CD14-positive monocyte (primary cell): ENCODE measurements around the gene LRRC1. TPM values are rescaled to one million over a fixed set of nuclear protein-coding genes. Genes with fewer than 3 reads are reported as not detected.

Experiments
- DNase-seq, 3 donors: peaks; one replicate each; pipeline ENCODE4 v3.0.0-alpha.2; 2011 to 2022
- H2AFZ ChIP-seq: 2 replicates; pipeline ENCODE4 v1.6.0; 2012; ENCODE audit warnings: mild to moderate bottlenecking, low read depth, low read length, inconsistent platforms; ENCODE audit not compliant: insufficient read depth, poor library complexity, severe bottlenecking
- H3K27ac ChIP-seq, 2 donors: 1 replicate in 1 of 2; 2 replicates in 1 of 2; pipeline ENCODE4 v1.5.1; 2012 to 2013; ENCODE audit warnings: low read length in 2 of 2, control low read depth in 1 of 2, inconsistent platforms in 1 of 2, low read depth in 1 of 2, mild to moderate bottlenecking in 1 of 2
- H3K27me3 ChIP-seq, 2 donors: one replicate each; pipeline versions ENCODE4 v1.6.0 to v1.6.1; 2011 to 2013; ENCODE audit warnings: low read length in 2 of 2; ENCODE audit not compliant: control insufficient read depth in 2 of 2, insufficient read depth in 2 of 2
- H3K36me3 ChIP-seq, 2 donors: replicated peaks in 1 of 2; 1 replicate in 1 of 2; 2 replicates in 1 of 2; pipeline versions ENCODE4 v1.5.1 to v1.6.1; 2012 to 2013; ENCODE audit warnings: low read length in 2 of 2, control low read depth in 1 of 2, inconsistent platforms in 1 of 2, mild to moderate bottlenecking in 1 of 2; ENCODE audit not compliant: insufficient read depth in 2 of 2, control insufficient read depth in 1 of 2
- H3K4me1 ChIP-seq, 2 donors: 1 replicate in 1 of 2; 2 replicates in 1 of 2; pipeline versions ENCODE4 v1.5.1 to v1.6.1; 2012 to 2013; ENCODE audit warnings: low read length in 2 of 2, control low read depth in 1 of 2, inconsistent platforms in 1 of 2, mild to moderate bottlenecking in 1 of 2, moderate library complexity in 1 of 2; ENCODE audit not compliant: insufficient read depth in 2 of 2, control insufficient read depth in 1 of 2
- H3K4me2 ChIP-seq: replicated peaks from 2 replicates; pipeline ENCODE3; 2012; ENCODE audit warnings: low read length, moderate library complexity, mild to moderate bottlenecking; ENCODE audit not compliant: poor library complexity, severe bottlenecking; ENCODE audit errors: extremely low read depth
- H3K4me3 ChIP-seq, 3 experiments: fragments of 200-600 bp in 1 of 3; sonication (generic) in 1 of 3; replicated peaks in 1 of 3; 1 replicate in 2 of 3; 2 replicates in 1 of 3; pipeline ENCODE4 v1.5.1; 2011 to 2013; ENCODE audit warnings: low read length in 3 of 3, mild to moderate bottlenecking in 3 of 3, control low read depth in 2 of 3, low read depth in 2 of 3, inconsistent platforms in 1 of 3, moderate library complexity in 1 of 3
- H3K79me2 ChIP-seq: 2 replicates; pipeline ENCODE4 v1.6.0; 2012; ENCODE audit warnings: mild to moderate bottlenecking, control low read depth, inconsistent platforms, low read length, moderate library complexity; ENCODE audit not compliant: insufficient read depth
- H3K9ac ChIP-seq: 2 replicates; pipeline ENCODE4 v1.6.0; 2017; ENCODE audit warnings: low read length, mild to moderate bottlenecking; ENCODE audit not compliant: insufficient read depth, poor library complexity, severe bottlenecking
- H3K9me3 ChIP-seq, 2 donors: replicated peaks in 1 of 2; 1 replicate in 1 of 2; 2 replicates in 1 of 2; pipeline versions ENCODE4 v1.5.1 to v1.6.1; 2012 to 2013; ENCODE audit warnings: low read length in 2 of 2, control low read depth in 1 of 2; ENCODE audit not compliant: control insufficient read depth in 1 of 2, insufficient read depth in 1 of 2
- H4K20me1 ChIP-seq: 2 replicates; pipeline ENCODE4 v1.6.0; 2012; ENCODE audit warnings: mild to moderate bottlenecking, low read length, control low read depth, moderate library complexity; ENCODE audit not compliant: insufficient read depth
- H3K27ac Mint-ChIP-seq, 7 donors: one replicate each; pipeline ENCODE4 v1.8.0; 2020; ENCODE audit warnings: mild to moderate bottlenecking in 7 of 7, mixed read lengths in 7 of 7, moderate library complexity in 6 of 7, inconsistent platforms in 2 of 7
- H3K27me3 Mint-ChIP-seq, 3 donors: one replicate each; pipeline ENCODE4 v1.8.0; 2021 to 2022; ENCODE audit warnings: low read depth in 3 of 3, mild to moderate bottlenecking in 3 of 3, mixed read lengths in 3 of 3, moderate library complexity in 3 of 3, inconsistent platforms in 1 of 3
- H3K36me3 Mint-ChIP-seq, 2 donors: one replicate each; pipeline ENCODE4 v1.8.0; 2020; ENCODE audit warnings: mixed read lengths in 2 of 2, inconsistent platforms in 1 of 2, mild to moderate bottlenecking in 1 of 2
- H3K4me1 Mint-ChIP-seq: one replicate; pipeline ENCODE4 v1.8.0; 2020; ENCODE audit warnings: mild to moderate bottlenecking, mixed read lengths
- H3K4me3 Mint-ChIP-seq, 2 donors: one replicate each; pipeline ENCODE4 v1.8.0; 2020; ENCODE audit warnings: mild to moderate bottlenecking in 2 of 2, mixed read lengths in 2 of 2, moderate library complexity in 1 of 2
- H3K9me3 Mint-ChIP-seq, 7 donors: one replicate each; pipeline ENCODE4 v1.8.0; 2020 to 2022; ENCODE audit warnings: mixed read lengths in 7 of 7, mild to moderate bottlenecking in 6 of 7, moderate library complexity in 6 of 7, inconsistent platforms in 2 of 7
- WGBS: methylation state at CpG from one replicate; pipeline ENCODE4 v1.1.5; 2013; ENCODE audit warnings: missing lambda C conversion rate; ENCODE audit not compliant: insufficient coverage; 5-methylcytosine and 5-hydroxymethylcytosine counted together
- intact Hi-C, 2 donors: fragments of 100-400 bp; cut with micrococcal nuclease; formaldehyde crosslinking; loops; one replicate each; pipeline versions ENCODE4 v1.15.0 to v1.15.1; 2023
- polyA plus RNA-seq, 3 donors: library from polyadenylated mRNA; depleted of rRNA in 1 of 3; unstranded in 2 of 3; stranded (reverse) in 1 of 3; fragments of 300-500 nt in 2 of 3; fragments of >200 nt in 1 of 3; fragmentation: Illumina TruSeq in 2 of 3; gene quantifications; 1 replicate in 2 of 3; 2 replicates in 1 of 3; pipeline ENCODE4 v1.2.3, GENCODE V29; 2012 to 2021
- TF ChIP-seq, protein P1 (sequence below): fragments of 200-600 bp; IDR thresholded peaks from one replicate; pipeline ENCODE4 v1.8.0; 2022; ENCODE audit warnings: antibody characterized with exemption, mild to moderate bottlenecking

The LRRC1 gene
- polyA plus RNA-seq, 3 donors, result 0.18 to 1.6 (median 0.92) TPM

DNA sequence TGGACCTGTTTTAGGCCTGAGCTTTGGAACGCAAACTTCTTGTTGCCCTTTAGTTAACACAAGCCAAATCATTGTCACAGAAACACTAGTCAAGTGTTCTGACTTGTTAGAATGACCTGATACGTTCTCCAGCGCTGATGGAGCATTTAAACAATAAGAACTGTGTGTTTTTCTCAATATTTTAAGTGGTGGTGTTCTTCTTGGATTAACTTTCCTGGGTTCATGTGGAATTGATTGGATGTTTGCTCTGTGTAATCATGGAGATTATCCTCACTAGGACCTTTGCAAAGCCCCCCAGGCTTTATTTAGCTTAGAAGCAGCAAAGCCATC is 1.6 kb downstream of the LRRC1 start:
- DNase-seq, result no peak
- Histone ChIP-seq H4K20me1 (no peaks in the 10 kb centered on the region), H3K36me3 (no peaks in the 10 kb centered on the region), H3K79me2 (no peaks in the 10 kb centered on the region), H3K4me3 (peak overlapping the region in 1 of 3 experiments; percentile 86), H3K27ac (no peak overlapping the region), H2AFZ (peak overlapping the region; percentile 93), H3K4me1 (peaks cover 26 to 27% of the 10 kb centered on the region in 2 donors), H3K9me3 (no peaks in the 10 kb centered on the region), H3K9ac (no peak overlapping the region), H3K27me3 (peaks cover 19 to 22% of the 10 kb centered on the region in 2 donors), H3K4me2 (peak overlapping the region; percentile 94)
- peaks cover 4 to 10% of the 10 kb centered on the region in 2 donors for H3K36me3 Mint-ChIP-seq
- peaks cover 37% of the 10 kb centered on the region for H3K4me1 Mint-ChIP-seq
- intact Hi-C loops, result no loop called here
- WGBS, result 48% methylated on average over 2 of the region's 3 CpGs
- peaks cover 0 to 6% (median 0%) of the 10 kb centered on the region in 7 donors for H3K9me3 Mint-ChIP-seq
- H3K4me3 Mint-ChIP-seq, result peak overlapping the region; percentile 99
- H3K27ac Mint-ChIP-seq, result no peak overlapping the region
- TF ChIP-seq, protein P1, sequence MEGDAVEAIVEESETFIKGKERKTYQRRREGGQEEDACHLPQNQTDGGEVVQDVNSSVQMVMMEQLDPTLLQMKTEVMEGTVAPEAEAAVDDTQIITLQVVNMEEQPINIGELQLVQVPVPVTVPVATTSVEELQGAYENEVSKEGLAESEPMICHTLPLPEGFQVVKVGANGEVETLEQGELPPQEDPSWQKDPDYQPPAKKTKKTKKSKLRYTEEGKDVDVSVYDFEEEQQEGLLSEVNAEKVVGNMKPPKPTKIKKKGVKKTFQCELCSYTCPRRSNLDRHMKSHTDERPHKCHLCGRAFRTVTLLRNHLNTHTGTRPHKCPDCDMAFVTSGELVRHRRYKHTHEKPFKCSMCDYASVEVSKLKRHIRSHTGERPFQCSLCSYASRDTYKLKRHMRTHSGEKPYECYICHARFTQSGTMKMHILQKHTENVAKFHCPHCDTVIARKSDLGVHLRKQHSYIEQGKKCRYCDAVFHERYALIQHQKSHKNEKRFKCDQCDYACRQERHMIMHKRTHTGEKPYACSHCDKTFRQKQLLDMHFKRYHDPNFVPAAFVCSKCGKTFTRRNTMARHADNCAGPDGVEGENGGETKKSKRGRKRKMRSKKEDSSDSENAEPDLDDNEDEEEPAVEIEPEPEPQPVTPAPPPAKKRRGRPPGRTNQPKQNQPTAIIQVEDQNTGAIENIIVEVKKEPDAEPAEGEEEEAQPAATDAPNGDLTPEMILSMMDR, result no peak
- H3K27me3 Mint-ChIP-seq, result peaks cover 27 to 37% (median 36%) of the 10 kb centered on the region in 3 donors

DNA sequence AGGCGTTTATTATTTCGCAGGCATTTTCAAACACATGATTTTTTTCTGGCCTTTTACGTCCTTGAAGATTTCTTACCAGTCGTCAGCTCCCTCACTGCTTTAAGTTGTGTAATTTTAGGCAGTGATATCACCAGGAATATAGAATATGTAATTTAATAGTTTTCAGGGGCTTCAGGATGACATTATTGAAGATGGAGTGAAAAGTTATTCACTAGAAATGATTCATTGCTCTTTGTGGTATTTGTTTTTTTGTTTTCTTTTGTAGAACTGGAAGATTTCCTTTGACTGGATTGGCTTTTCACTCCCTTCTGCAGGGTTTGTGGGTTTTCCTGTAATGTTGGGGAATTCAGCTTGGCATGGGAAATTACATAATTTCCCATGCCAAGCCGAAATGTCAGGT is 2.0 kb downstream of the LRRC1 start:
- TF ChIP-seq, protein P1, result no peak
- Mint-ChIP-seq H3K9me3 (peaks cover 0 to 6% (median 0%) of the 10 kb centered on the region in 7 donors), H3K27me3 (peaks cover 27 to 37% (median 36%) of the 10 kb centered on the region in 3 donors), H3K4me3 (no peak overlapping the region), H3K36me3 (peaks cover 4 to 10% of the 10 kb centered on the region in 2 donors), H3K27ac (no peak overlapping the region), H3K4me1 (peaks cover 37% of the 10 kb centered on the region)
- Histone ChIP-seq H3K9ac (no peak overlapping the region), H3K4me3 (no peak overlapping the region), H2AFZ (no peak overlapping the region), H3K9me3 (no peaks in the 10 kb centered on the region), H3K79me2 (no peaks in the 10 kb centered on the region), H3K4me2 (no peak overlapping the region), H3K27me3 (peaks cover 19 to 22% of the 10 kb centered on the region in 2 donors), H3K4me1 (peaks cover 26 to 27% of the 10 kb centered on the region in 2 donors), H3K27ac (no peak overlapping the region), H3K36me3 (no peaks in the 10 kb centered on the region), H4K20me1 (no peaks in the 10 kb centered on the region)
- WGBS, result 53% methylated on average over 4 of the region's 5 CpGs
- intact Hi-C loops, result no loop called here
- DNase-seq, result no peak
